Mesendoderm (in vitro differentiated cells): ENCODE results near the gene ZNF280B.
A peak's percentile ranks its signal among the peaks of the same experiment; 100 is the strongest.

Experiments
- DNase-seq: peaks from one replicate; pipeline ENCODE4 v3.0.0; 2013
- H2AK5ac ChIP-seq: 2 replicates; pipeline ENCODE4 v1.6.1; 2013; ENCODE audit warnings: low read length, inconsistent platforms
- H2BK120ac ChIP-seq: 2 replicates; pipeline ENCODE4 v1.6.1; 2013; ENCODE audit warnings: low read depth, mild to moderate bottlenecking, low read length, moderate library complexity, mixed read lengths
- H2BK15ac ChIP-seq: replicated peaks from 2 replicates; pipeline ENCODE4 v1.6.1; 2013; ENCODE audit warnings: low read depth, mild to moderate bottlenecking, moderate library complexity
- H2BK5ac ChIP-seq: 2 replicates; pipeline ENCODE4 v1.6.1; 2013; ENCODE audit warnings: low read length, inconsistent platforms
- H3K18ac ChIP-seq: 2 replicates; pipeline ENCODE4 v1.6.1; 2013; ENCODE audit warnings: mild to moderate bottlenecking, low read length, mixed read lengths
- H3K23ac ChIP-seq: one replicate; pipeline ENCODE4 v1.6.1; 2013; ENCODE audit warnings: low read length
- H3K27ac ChIP-seq: 2 replicates; pipeline ENCODE4 v1.5.1; 2013; ENCODE audit warnings: low read depth, mild to moderate bottlenecking, inconsistent platforms, low read length, moderate library complexity
- H3K27me3 ChIP-seq: 2 replicates; pipeline ENCODE4 v1.6.1; 2013; ENCODE audit warnings: low read length, control low read depth, mild to moderate bottlenecking, inconsistent platforms; ENCODE audit not compliant: insufficient read depth, poor library complexity
- H3K36me3 ChIP-seq: 2 replicates; pipeline ENCODE4 v1.6.1; 2013; ENCODE audit warnings: low read length, inconsistent platforms; ENCODE audit not compliant: control insufficient read depth, insufficient read depth
- H3K4ac ChIP-seq: one replicate; pipeline ENCODE4 v1.6.1; 2013; ENCODE audit warnings: low read depth, mild to moderate bottlenecking, low read length, moderate library complexity
- H3K4me1 ChIP-seq: 2 replicates; pipeline ENCODE4 v1.6.1; 2013; ENCODE audit warnings: low read depth, low read length, inconsistent platforms; ENCODE audit not compliant: control insufficient read depth
- H3K4me2 ChIP-seq: 2 replicates; pipeline ENCODE4 v1.6.1; 2013; ENCODE audit warnings: low read length
- H3K4me3 ChIP-seq: 2 replicates; pipeline ENCODE4 v1.5.1; 2013; ENCODE audit warnings: mild to moderate bottlenecking, low read length
- H3K56ac ChIP-seq: one replicate; pipeline ENCODE4 v1.6.1; 2013; ENCODE audit warnings: low read length
- H3K79me1 ChIP-seq: 2 replicates; pipeline ENCODE4 v1.6.1; 2013; ENCODE audit warnings: low read length, inconsistent platforms
- H3K79me2 ChIP-seq: 2 replicates; pipeline ENCODE4 v1.6.1; 2013; ENCODE audit warnings: mild to moderate bottlenecking, low read length; ENCODE audit not compliant: control insufficient read depth, insufficient read depth
- H3K9ac ChIP-seq: 2 replicates; pipeline ENCODE4 v1.6.1; 2013; ENCODE audit warnings: low read length, inconsistent platforms
- H4K5ac ChIP-seq: one replicate; pipeline ENCODE4 v1.6.1; 2013; ENCODE audit warnings: low read length
- H4K8ac ChIP-seq: one replicate; pipeline ENCODE4 v1.6.1; 2013; ENCODE audit warnings: low read depth, mild to moderate bottlenecking, control low read depth, low read length, moderate library complexity
- WGBS: extraction: QIAGEN DNeasy Blood & Tissue Kit; methylation state at CpG from one replicate; pipeline ENCODE4 v1.1.7; 2013; ENCODE audit warnings: low lambda C conversion rate, missing lambda C conversion rate; ENCODE audit not compliant: insufficient coverage; ENCODE audit errors: extremely low coverage; 5-methylcytosine and 5-hydroxymethylcytosine counted together

ZNF280B gene

GRCh38 chr22:22553735-22554586 lies 45.4 kb upstream of the ZNF280B start:
- H2BK5ac ChIP-seq: no peak overlapping the region
- H3K9ac ChIP-seq: no peak overlapping the region
- no peaks in the 10 kb centered on the region for H3K79me2 ChIP-seq
- no peak overlapping the region for H3K18ac ChIP-seq
- H2AK5ac ChIP-seq: no peak overlapping the region
- no peaks in the 10 kb centered on the region for H3K36me3 ChIP-seq
- H3K4me2 ChIP-seq: no peak overlapping the region
- H3K23ac ChIP-seq: no peak overlapping the region
- H3K4me1 ChIP-seq: no peaks in the 10 kb centered on the region
- no peak for DNase-seq
- H3K27me3 ChIP-seq: no peaks in the 10 kb centered on the region
- no peak overlapping the region for H4K8ac ChIP-seq
- H3K4me3 ChIP-seq: no peak overlapping the region
- no peak overlapping the region for H4K5ac ChIP-seq
- no peak overlapping the region for H2BK120ac ChIP-seq
- H3K56ac ChIP-seq: no peak overlapping the region
- no CpG with 5 or more reads among the region's 8 CpGs for WGBS
- H3K4ac ChIP-seq: no peak overlapping the region
- H3K79me1 ChIP-seq: no peaks in the 10 kb centered on the region
- no peak overlapping the region for H2BK15ac ChIP-seq
- no peak overlapping the region for H3K27ac ChIP-seq

- WGBS: no CpG with 5 or more reads among the region's 1 CpG
- no peak overlapping the region for H4K5ac ChIP-seq
These were observed 44.6 kb upstream of the ZNF280B start for GRCh38 chr22:22553141-22553540.

DNA sequence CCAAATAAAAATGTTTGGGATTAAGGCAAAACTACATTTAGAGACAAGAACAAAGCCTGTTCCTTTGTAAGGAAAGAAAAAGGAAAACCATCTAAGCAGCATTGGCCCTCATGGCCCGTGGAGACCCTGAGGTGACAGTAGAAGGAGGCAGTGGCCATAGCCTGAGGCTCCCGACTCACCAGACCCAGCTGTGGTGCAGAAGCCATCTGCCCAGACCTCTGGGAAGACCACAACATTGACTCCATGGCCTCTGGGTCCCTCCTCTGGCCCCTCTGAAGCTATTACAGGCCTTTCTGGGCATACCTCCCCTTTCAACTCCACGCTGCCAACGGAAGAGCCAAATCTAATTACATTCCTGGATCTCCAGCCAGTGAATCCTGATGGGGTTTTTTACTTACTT lies 44.1 kb upstream of the ZNF280B start:
- Histone ChIP-seq H3K56ac (no peak overlapping the region), H3K23ac (no peak overlapping the region), H3K79me2 (no peaks in the 10 kb centered on the region), H3K36me3 (no peaks in the 10 kb centered on the region), H4K8ac (no peak overlapping the region), H3K4me3 (no peak overlapping the region), H3K4me1 (no peaks in the 10 kb centered on the region), H3K27me3 (no peaks in the 10 kb centered on the region), H3K4me2 (no peak overlapping the region), H2BK5ac (no peak overlapping the region), H3K79me1 (no peaks in the 10 kb centered on the region), H3K27ac (no peak overlapping the region), H2AK5ac (no peak overlapping the region), H4K5ac (no peak overlapping the region), H2BK15ac (no peak overlapping the region), H3K18ac (no peak overlapping the region), H3K4ac (no peak overlapping the region), H3K9ac (no peak overlapping the region), H2BK120ac (no peak overlapping the region)
- peak; percentile 55 for DNase-seq
- WGBS: no CpG with 5 or more reads among the region's 4 CpGs

More at GRCh38 chr22:22553141-22553540, 44.6 kb upstream of the ZNF280B start:
- no peak overlapping the region for H2BK15ac ChIP-seq
- H3K9ac ChIP-seq: no peak overlapping the region
- no peak overlapping the region for H3K4me2 ChIP-seq
- no peak overlapping the region for H3K4me3 ChIP-seq
- no peaks in the 10 kb centered on the region for H3K27me3 ChIP-seq
- H2BK5ac ChIP-seq: no peak overlapping the region
- no peak overlapping the region for H3K4ac ChIP-seq
- no peaks in the 10 kb centered on the region for H3K79me1 ChIP-seq
- no peak overlapping the region for H3K56ac ChIP-seq
- H3K79me2 ChIP-seq: no peaks in the 10 kb centered on the region
- no peaks in the 10 kb centered on the region for H3K4me1 ChIP-seq
- H3K18ac ChIP-seq: no peak overlapping the region
- no peak overlapping the region for H2AK5ac ChIP-seq
- no peaks in the 10 kb centered on the region for H3K36me3 ChIP-seq
- no peak overlapping the region for H2BK120ac ChIP-seq
- no peak overlapping the region for H4K8ac ChIP-seq
- no peak overlapping the region for H3K27ac ChIP-seq
- no peak overlapping the region for H3K23ac ChIP-seq
- no peak for DNase-seq

DNA sequence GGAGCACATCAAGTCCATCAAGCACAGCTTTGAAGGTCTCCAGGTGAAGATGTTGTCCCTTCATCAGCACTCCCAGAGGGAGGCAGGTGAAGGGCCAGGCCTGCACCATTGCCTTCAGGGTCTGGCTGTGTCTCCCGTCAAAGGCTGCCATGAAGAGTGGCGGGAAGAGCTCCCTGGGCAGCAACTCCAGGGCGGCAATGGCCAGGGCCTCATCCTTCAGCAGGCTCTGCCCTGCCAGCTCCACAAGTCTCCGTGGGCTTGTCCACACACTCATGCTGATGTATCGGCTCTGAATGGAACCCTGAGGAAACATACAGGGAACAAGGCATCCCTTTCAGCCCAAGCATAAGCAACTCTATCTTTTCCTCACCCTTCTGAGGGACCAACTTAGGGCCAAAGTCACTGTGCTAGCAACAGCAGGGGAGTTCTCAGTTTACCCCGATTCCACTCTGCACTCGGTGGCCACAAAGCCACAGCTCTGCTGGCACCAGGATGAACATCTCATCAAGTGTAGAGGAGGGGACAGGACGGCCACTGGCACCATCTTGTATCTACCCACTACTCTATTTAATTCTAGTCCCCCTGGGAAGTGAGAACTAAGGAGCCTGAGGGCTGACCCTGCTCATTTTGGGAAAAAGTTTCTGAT lies 42.4 kb upstream of the ZNF280B start:
- H3K27ac ChIP-seq: no peak overlapping the region
- no peak overlapping the region for H3K4ac ChIP-seq
- DNase-seq: no peak
- no peaks in the 10 kb centered on the region for H3K79me1 ChIP-seq
- no CpG with 5 or more reads among the region's 8 CpGs for whole genome bisulfite sequencing
- H3K56ac ChIP-seq: no peak overlapping the region
- H3K27me3 ChIP-seq: no peaks in the 10 kb centered on the region
- H3K79me2 ChIP-seq: no peaks in the 10 kb centered on the region
- no peak overlapping the region for H2BK120ac ChIP-seq
- H3K4me1 ChIP-seq: no peaks in the 10 kb centered on the region
- no peak overlapping the region for H3K4me2 ChIP-seq
- no peaks in the 10 kb centered on the region for H3K36me3 ChIP-seq
- H3K4me3 ChIP-seq: no peak overlapping the region
- H2BK5ac ChIP-seq: no peak overlapping the region
- no peak overlapping the region for H3K18ac ChIP-seq
- no peak overlapping the region for H3K23ac ChIP-seq
- H2BK15ac ChIP-seq: no peak overlapping the region
- H4K5ac ChIP-seq: no peak overlapping the region
- no peak overlapping the region for H4K8ac ChIP-seq
- H2AK5ac ChIP-seq: no peak overlapping the region
- no peak overlapping the region for H3K9ac ChIP-seq

GRCh38 chr22:22548910-22549309 lies 40.4 kb upstream of the ZNF280B start:
- Histone ChIP-seq H3K4ac (no peak overlapping the region), H3K56ac (no peak overlapping the region), H2BK5ac (no peak overlapping the region), H4K8ac (no peak overlapping the region), H3K9ac (no peak overlapping the region), H3K27me3 (no peaks in the 10 kb centered on the region), H3K79me1 (no peaks in the 10 kb centered on the region), H3K18ac (no peak overlapping the region), H2AK5ac (no peak overlapping the region), H3K36me3 (no peaks in the 10 kb centered on the region), H4K5ac (no peak overlapping the region), H3K4me3 (no peak overlapping the region), H3K79me2 (no peaks in the 10 kb centered on the region), H3K27ac (no peak overlapping the region), H2BK120ac (no peak overlapping the region), H2BK15ac (no peak overlapping the region), H3K4me1 (no peaks in the 10 kb centered on the region), H3K23ac (no peak overlapping the region), H3K4me2 (no peak overlapping the region)
- WGBS: no CpG with 5 or more reads among the region's 1 CpG
- no peak for DNase-seq
